H9 (cell line): ENCODE results near the gene GNAI2. TPM values are rescaled to one million over a fixed set of nuclear protein-coding genes. Genes with fewer than 3 reads are reported as not detected.

Experiments used
- DNase-seq: peaks from one replicate; pipeline ENCODE4 v3.0.0-alpha.2; 2017
- H2AFZ ChIP-seq: one replicate; pipeline ENCODE4 v1.6.1; 2013; ENCODE audit warnings: mild to moderate bottlenecking, low read length, control low read depth, moderate library complexity
- H2AK5ac ChIP-seq: 2 replicates; pipeline ENCODE4 v1.6.1; 2013; ENCODE audit warnings: low read length, control low read depth, mixed read lengths; ENCODE audit not compliant: insufficient read length
- H2BK120ac ChIP-seq: one replicate; pipeline ENCODE4 v1.6.1; 2013; ENCODE audit warnings: low read depth, mild to moderate bottlenecking, low read length, control low read depth, inconsistent platforms; ENCODE audit not compliant: poor library complexity, severe bottlenecking
- H2BK12ac ChIP-seq: 2 replicates; pipeline ENCODE4 v1.6.1; 2013; ENCODE audit warnings: low read length, control low read depth, mixed read lengths, low read depth; ENCODE audit not compliant: insufficient read length
- H2BK15ac ChIP-seq: 2 replicates; pipeline ENCODE4 v1.6.1; 2013; ENCODE audit warnings: low read depth, low read length, control low read depth
- H2BK20ac ChIP-seq: one replicate; pipeline ENCODE4 v1.6.1; 2013; ENCODE audit warnings: low read depth, mild to moderate bottlenecking, low read length, control low read depth, inconsistent platforms; ENCODE audit not compliant: poor library complexity, severe bottlenecking
- H2BK5ac ChIP-seq: 2 replicates; pipeline ENCODE4 v1.6.1; 2013; ENCODE audit warnings: low read length, control low read depth, mixed read lengths; ENCODE audit not compliant: insufficient read length
- H3K14ac ChIP-seq: 2 replicates; pipeline ENCODE4 v1.6.1; 2013; ENCODE audit warnings: low read length, control low read depth; ENCODE audit not compliant: insufficient read depth
- H3K18ac ChIP-seq: 2 replicates; pipeline ENCODE4 v1.6.1; 2013; ENCODE audit warnings: low read depth, mild to moderate bottlenecking, mixed read lengths, low read length, control low read depth; ENCODE audit not compliant: insufficient read length
- H3K23ac ChIP-seq: 2 replicates; pipeline ENCODE4 v1.6.1; 2013; ENCODE audit warnings: low read length, control low read depth, mixed read lengths, low read depth; ENCODE audit not compliant: insufficient read length
- H3K23me2 ChIP-seq: 2 replicates; pipeline ENCODE4 v1.6.1; 2013; ENCODE audit warnings: low read depth, mild to moderate bottlenecking, mixed read lengths, low read length, control low read depth; ENCODE audit not compliant: insufficient read length, poor library complexity, severe bottlenecking
- H3K27ac ChIP-seq: 2 replicates; pipeline ENCODE4 v1.5.1; 2013; ENCODE audit warnings: low read length, control low read depth, mixed read lengths, low read depth; ENCODE audit not compliant: insufficient read length
- H3K27me3 ChIP-seq: 2 replicates; pipeline ENCODE4 v1.6.1; 2013; ENCODE audit warnings: low read length, control low read depth, inconsistent platforms; ENCODE audit not compliant: insufficient read depth
- H3K4ac ChIP-seq: 2 replicates; pipeline ENCODE4 v1.6.1; 2013; ENCODE audit warnings: low read depth, mild to moderate bottlenecking, control low read depth, inconsistent platforms, low read length, moderate library complexity
- H3K4me1 ChIP-seq: 2 replicates; pipeline ENCODE4 v1.6.1; 2013; ENCODE audit warnings: low read length, control low read depth, inconsistent platforms; ENCODE audit not compliant: insufficient read depth
- H3K4me2 ChIP-seq: 2 replicates; pipeline ENCODE4 v1.6.1; 2013; ENCODE audit warnings: low read length, control low read depth, mixed read lengths; ENCODE audit not compliant: insufficient read length, insufficient read depth
- H3K56ac ChIP-seq: 2 replicates; pipeline ENCODE4 v1.6.1; 2013; ENCODE audit warnings: low read depth, mild to moderate bottlenecking, mixed read lengths, low read length, control low read depth; ENCODE audit not compliant: insufficient read length
- H3K79me1 ChIP-seq: 2 replicates; pipeline ENCODE4 v1.6.1; 2013; ENCODE audit warnings: low read depth, mild to moderate bottlenecking, moderate library complexity, low read length, control low read depth, inconsistent platforms; ENCODE audit not compliant: insufficient read depth, poor library complexity, severe bottlenecking
- H3K79me2 ChIP-seq: 2 replicates; pipeline ENCODE4 v1.6.1; 2013; ENCODE audit warnings: low read length, control low read depth, inconsistent platforms; ENCODE audit not compliant: insufficient read depth
- H3K9ac ChIP-seq: 2 replicates; pipeline ENCODE4 v1.6.1; 2013; ENCODE audit warnings: low read length, control low read depth, mixed read lengths; ENCODE audit not compliant: insufficient read length; ENCODE audit errors: extremely low read depth
- H3K9me3 ChIP-seq: one replicate; pipeline ENCODE4 v1.6.1; 2013; ENCODE audit warnings: low read depth, low read length, inconsistent platforms; ENCODE audit not compliant: control insufficient read depth
- H3T11ph ChIP-seq: one replicate; pipeline ENCODE4 v1.6.1; 2013; ENCODE audit warnings: mild to moderate bottlenecking, low read length, control low read depth, inconsistent platforms
- H4K20me1 ChIP-seq: one replicate; pipeline ENCODE4 v1.6.1; 2013; ENCODE audit not compliant: control insufficient read depth, insufficient read length, insufficient read depth
- H4K5ac ChIP-seq: 2 replicates; pipeline ENCODE4 v1.6.1; 2013; ENCODE audit warnings: low read depth, mild to moderate bottlenecking, mixed read lengths, low read length, control low read depth; ENCODE audit not compliant: insufficient read length
- H4K8ac ChIP-seq: replicated peaks from 2 replicates; pipeline ENCODE4 v1.6.1; 2013; ENCODE audit warnings: low read length, control low read depth, mixed read lengths, low read depth; ENCODE audit not compliant: insufficient read length
- H4K91ac ChIP-seq: 2 replicates; pipeline ENCODE4 v1.6.1; 2013; ENCODE audit warnings: low read depth, mild to moderate bottlenecking, moderate library complexity, mixed read lengths, low read length, control low read depth; ENCODE audit not compliant: insufficient read length
- H3K27ac Mint-ChIP-seq, 3 experiments: 2 replicates in 2 of 3; 3 replicates in 1 of 3; pipeline ENCODE4 v1.8.0; 2020 to 2021; ENCODE audit warnings: mixed read lengths in 3 of 3, mild to moderate bottlenecking in 1 of 3, moderate library complexity in 1 of 3
- H3K27me3 Mint-ChIP-seq: 2 replicates; pipeline ENCODE4 v1.8.0; 2021; ENCODE audit warnings: low read depth, mild to moderate bottlenecking, moderate library complexity, mixed read lengths
- H3K36me3 Mint-ChIP-seq, 3 experiments: 2 replicates in 2 of 3; 3 replicates in 1 of 3; pipeline ENCODE4 v1.8.0; 2020 to 2021; ENCODE audit warnings: low read depth in 3 of 3, mixed read lengths in 3 of 3; ENCODE audit not compliant: insufficient read depth in 1 of 3
- H3K4me1 Mint-ChIP-seq, 2 experiments: 2 replicates each; pipeline ENCODE4 v1.8.0; 2020; ENCODE audit warnings: mixed read lengths in 2 of 2
- H3K4me3 Mint-ChIP-seq, 2 experiments: 2 replicates in 1 of 2; 3 replicates in 1 of 2; pipeline ENCODE4 v1.8.0; 2020 to 2021; ENCODE audit warnings: mild to moderate bottlenecking in 2 of 2, mixed read lengths in 2 of 2, moderate library complexity in 1 of 2
- H3K9me3 Mint-ChIP-seq, 2 experiments: 2 replicates in 1 of 2; 3 replicates in 1 of 2; pipeline ENCODE4 v1.8.0; 2020; ENCODE audit warnings: mild to moderate bottlenecking in 2 of 2, mixed read lengths in 2 of 2, moderate library complexity in 1 of 2
- WGBS: extraction: QIAGEN DNeasy Blood & Tissue Kit; methylation state at CpG from one replicate; pipeline ENCODE4 v1.1.7; 2013; ENCODE audit warnings: missing lambda C conversion rate, low lambda C conversion rate, mixed read lengths; ENCODE audit not compliant: insufficient read length; ENCODE audit errors: extremely low coverage; 5-methylcytosine and 5-hydroxymethylcytosine counted together
- total RNA-seq: library from RNA; stranded (reverse); gene quantifications from 2 replicates; pipeline ENCODE4 v1.2.1, GENCODE V29; 2021
- TF ChIP-seq, protein P1 (sequence below): fragments of 200-600 bp; sonication (generic); conservative IDR thresholded peaks from 3 replicates; pipeline ENCODE4 v1.8.0; 2021; ENCODE audit warnings: antibody characterized with exemption, mild to moderate bottlenecking

Gene GNAI2
- total RNA-seq, 1 experiment from 2014 or later, result 218 TPM

DNA sequence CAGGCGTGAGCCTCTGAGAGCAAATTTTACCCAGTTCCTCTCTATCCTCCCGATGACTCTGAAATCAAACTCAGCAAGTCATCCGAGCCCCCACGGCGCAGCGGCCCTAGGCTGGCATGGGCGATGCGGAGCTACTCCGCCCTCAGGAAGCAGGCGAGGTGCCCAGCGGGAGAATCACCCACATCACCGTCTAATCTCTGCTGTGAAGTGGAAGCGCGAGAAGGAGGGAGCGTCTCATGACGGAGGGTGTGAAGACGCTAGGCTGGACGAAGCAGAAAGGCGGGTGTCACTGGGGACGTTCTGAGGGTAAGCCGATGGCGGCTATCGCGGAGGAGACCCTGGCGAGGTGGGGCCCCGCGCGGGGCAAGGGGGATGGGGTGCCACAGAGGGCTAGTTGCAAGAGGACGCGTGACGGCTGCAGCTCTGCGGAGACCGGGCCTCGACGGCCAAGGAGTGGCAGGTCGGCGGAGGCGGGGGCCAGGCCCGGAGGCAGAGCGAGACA is 9.1 kb upstream of the GNAI2 start:
- no CpG with 5 or more reads among the region's 40 CpGs for WGBS
- Mint-ChIP-seq H3K4me1 (peaks cover 27 to 40% of the 10 kb centered on the region in 2 experiments), H3K27ac (peak overlapping the region in 1 of 3 experiments; percentile 83; a peak in 1 of 7 replicates), H3K27me3 (peaks cover 30% of the 10 kb centered on the region), H3K36me3 (no peaks in the 10 kb centered on the region; a peak in 1 of 7 replicates), H3K4me3 (peak overlapping the region; percentile 73 to 92), H3K9me3 (peaks cover 2 to 4% of the 10 kb centered on the region in 2 experiments; a peak in 3 of 5 replicates)
- H2BK15ac ChIP-seq, result no peak overlapping the region
- H3K23me2 ChIP-seq, result peaks cover 12% of the 10 kb centered on the region
- no peak overlapping the region for H3K14ac ChIP-seq
- H2BK5ac ChIP-seq, result no peak overlapping the region
- no peak overlapping the region for H4K91ac ChIP-seq
- H2BK20ac ChIP-seq, result no peak overlapping the region
- no peaks in the 10 kb centered on the region for H3K79me1 ChIP-seq
- H4K20me1 ChIP-seq, result no peaks in the 10 kb centered on the region
- no peak overlapping the region for H2AFZ ChIP-seq
- no peak overlapping the region for H3K18ac ChIP-seq
- no peak overlapping the region for H3K9ac ChIP-seq
- no peaks in the 10 kb centered on the region for H3K9me3 ChIP-seq
- H3K56ac ChIP-seq, result no peak overlapping the region
- no peaks in the 10 kb centered on the region for H3K4me1 ChIP-seq
- H2AK5ac ChIP-seq, result no peak overlapping the region
- H3K27me3 ChIP-seq, result no peaks in the 10 kb centered on the region
- H3K4ac ChIP-seq, result no peak overlapping the region
- DNase-seq, result no peak
- H3K4me2 ChIP-seq, result peak overlapping the region; percentile 63
- TF ChIP-seq, protein P1, sequence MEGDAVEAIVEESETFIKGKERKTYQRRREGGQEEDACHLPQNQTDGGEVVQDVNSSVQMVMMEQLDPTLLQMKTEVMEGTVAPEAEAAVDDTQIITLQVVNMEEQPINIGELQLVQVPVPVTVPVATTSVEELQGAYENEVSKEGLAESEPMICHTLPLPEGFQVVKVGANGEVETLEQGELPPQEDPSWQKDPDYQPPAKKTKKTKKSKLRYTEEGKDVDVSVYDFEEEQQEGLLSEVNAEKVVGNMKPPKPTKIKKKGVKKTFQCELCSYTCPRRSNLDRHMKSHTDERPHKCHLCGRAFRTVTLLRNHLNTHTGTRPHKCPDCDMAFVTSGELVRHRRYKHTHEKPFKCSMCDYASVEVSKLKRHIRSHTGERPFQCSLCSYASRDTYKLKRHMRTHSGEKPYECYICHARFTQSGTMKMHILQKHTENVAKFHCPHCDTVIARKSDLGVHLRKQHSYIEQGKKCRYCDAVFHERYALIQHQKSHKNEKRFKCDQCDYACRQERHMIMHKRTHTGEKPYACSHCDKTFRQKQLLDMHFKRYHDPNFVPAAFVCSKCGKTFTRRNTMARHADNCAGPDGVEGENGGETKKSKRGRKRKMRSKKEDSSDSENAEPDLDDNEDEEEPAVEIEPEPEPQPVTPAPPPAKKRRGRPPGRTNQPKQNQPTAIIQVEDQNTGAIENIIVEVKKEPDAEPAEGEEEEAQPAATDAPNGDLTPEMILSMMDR, result no peak
- no peak overlapping the region for H3K27ac ChIP-seq
- H3T11ph ChIP-seq, result no peak overlapping the region
- no peak overlapping the region for H3K23ac ChIP-seq
- H4K8ac ChIP-seq, result no peak overlapping the region
- no peak overlapping the region for H4K5ac ChIP-seq
- no peaks in the 10 kb centered on the region for H3K79me2 ChIP-seq
- H2BK12ac ChIP-seq, result no peak overlapping the region
- no peak overlapping the region for H2BK120ac ChIP-seq
